GM18508 (cell line): ENCODE measurements around the gene LGI4.

Experiments
- ATAC-seq: cut with Tn5 transposase; IDR thresholded peaks from one replicate; pipeline ENCODE4 v1.9.1; 2021; ENCODE audit warnings: moderate number of reproducible peaks; ENCODE audit not compliant: insufficient read depth, unreplicated experiment

LGI4 gene

DNA sequence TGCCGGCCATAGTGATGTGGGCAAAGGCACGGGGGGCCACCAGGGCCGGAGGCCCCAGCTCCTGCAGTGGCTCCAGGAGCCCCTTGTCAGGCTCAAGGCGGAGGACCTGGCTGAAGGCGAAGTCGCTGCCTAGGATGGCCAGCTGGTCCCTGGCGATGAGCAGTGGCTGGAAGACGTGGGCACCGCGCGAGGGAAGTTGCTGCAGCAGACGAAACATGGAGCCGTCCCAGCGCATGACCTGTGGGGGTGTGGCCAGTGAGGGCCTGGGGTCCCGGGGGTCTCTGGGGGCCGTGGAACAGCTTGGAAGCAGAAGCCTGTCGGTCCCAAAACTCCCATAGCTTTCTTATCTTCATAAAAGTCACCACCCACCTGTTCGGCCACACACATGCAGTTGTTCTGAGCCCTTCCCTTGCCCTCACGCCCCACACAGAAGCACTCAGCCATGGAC lies 9.6 kb downstream of the LGI4 start:
- ATAC-seq: no peak

DNA sequence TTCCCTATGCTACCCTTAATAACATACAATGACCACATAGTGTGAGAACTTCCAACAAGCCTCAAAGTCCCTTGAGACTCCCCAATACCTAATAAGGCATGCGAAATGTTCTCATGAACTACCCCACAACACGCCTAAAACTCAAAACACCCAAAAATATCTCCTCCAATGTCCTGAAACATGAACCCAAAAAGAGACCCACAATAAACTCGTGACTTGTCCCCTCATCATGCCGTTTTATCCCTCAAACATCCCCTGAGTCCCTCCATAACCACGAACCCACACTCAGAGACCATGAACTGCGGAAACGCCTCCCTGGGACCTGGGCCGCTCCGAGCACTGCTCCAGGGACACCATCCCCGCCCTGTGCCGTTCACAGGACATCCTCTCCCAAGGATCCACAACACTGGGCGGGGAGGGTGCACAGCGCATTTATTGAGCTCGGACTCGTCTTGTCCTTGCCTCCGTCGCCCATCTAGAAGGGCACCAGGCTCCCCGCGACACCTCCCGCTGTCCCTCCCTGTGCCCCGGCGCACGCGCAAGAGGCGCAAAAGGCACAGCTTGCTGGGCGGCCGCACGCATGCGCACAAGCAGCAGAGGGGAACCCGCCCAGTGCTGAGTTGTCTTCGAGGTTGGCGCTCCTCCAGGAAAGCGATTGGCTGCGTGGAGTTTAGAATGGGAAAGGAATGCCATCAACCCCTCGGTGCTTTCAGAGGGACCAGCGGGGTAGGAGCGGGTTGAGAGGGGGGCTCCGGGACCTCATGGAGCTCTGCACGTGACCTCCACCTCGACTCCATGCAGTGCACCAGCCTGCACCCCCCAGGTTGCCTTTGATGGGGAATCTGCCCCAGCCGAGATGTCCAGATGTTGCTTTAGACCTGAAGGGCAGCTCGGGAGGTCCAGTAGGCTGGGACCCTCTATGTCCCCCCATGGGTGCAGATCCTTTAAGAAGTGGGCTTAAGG lies 10.5 kb downstream of the LGI4 start:
- ATAC-seq: no peak

DNA sequence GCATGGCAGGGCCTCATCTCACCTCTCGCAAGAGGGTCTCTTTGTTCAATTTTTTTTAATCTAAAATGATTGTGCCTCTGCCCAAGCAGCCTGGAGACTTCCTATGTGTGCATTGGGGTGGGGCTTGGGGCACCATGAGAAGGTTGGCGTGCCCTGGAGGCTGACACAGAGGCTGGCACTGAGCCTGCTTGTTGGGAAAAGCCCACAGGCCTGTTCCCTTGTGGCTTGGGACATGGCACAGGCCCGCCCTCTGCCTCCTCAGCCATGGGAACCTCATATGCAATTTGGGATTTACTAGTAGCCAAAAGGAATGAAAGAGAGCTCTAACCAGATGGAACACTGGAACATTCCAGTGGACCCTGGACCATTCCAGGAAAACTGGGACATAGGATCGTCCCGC lies 11.3 kb downstream of the LGI4 start:
- ATAC-seq: no peak

DNA sequence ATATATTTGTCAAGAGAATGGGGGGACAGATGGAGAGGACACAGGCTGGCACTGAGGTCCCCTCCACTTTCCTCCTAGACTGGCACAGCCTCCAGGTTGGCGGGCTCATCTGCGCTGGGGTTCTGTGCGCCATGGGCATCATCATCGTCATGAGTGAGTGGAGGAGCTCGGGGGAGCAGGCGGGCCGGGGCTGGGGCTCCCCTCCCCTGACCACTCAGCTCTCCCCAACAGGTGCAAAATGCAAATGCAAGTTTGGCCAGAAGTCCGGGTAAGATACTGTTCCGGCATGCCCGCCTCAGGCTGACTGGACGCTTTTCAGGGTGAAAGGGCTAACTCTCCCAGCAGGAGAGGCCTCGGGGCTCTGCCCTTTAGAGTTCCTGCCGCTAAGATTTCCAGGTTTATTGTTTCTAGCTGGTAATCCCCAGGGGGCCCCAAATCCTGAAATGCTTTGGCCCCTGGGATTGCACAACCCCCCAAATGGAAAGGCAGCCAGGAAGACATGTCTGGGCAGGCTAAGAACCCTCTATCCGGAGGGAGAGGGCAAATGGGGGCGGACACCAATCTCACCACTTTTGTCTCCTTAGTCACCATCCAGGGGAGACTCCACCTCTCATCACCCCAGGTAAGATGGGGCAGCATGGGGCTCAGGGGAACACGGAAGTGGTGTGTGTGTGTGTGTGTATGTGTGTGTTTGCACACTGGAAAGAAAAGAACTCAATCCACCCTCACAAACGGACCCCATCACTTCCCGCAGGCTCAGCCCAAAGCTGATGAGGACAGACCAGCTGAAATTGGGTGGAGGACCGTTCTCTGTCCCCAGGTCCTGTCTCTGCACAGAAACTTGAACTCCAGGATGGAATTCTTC lies 11.9 kb downstream of the LGI4 start:
- ATAC-seq: no peak

DNA sequence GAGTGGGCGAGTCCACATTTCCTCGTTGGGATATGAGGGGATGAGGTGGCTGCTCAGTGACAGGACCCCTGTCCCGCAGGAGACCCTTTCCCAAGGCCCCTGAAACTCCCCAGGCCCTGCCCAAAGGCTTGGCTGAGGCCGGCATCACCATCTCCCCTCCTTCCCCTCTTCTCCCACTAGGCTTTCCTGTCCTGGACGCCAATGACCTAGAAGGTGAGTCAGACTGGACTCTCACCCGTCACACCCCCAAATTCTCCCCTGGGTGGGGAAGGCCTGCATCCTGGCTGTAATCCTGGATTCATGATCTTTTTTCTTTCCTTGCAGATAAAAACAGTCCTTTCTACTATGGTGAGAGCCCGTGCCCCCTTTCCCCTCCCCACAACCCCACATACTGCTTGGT lies 14.0 kb downstream of the LGI4 start:
- ATAC-seq: no peak

DNA sequence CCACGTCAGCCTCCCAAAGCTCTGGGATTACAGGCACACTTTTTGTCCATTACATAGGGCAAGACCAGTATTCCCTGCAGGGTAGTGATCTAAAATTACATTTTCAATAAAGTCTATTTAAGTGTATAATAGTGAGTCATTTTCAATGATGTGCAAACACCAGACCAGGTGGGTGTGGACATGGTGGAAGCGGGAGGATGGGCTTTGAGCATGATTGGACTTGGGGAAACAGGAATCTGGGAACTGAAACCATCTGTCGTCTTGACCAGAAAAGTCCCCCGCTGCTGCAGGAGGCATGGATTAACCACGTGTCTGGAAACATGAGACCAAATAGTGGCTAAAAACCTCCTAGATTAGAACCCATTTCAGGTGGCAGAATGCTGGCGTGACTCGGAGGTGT lies 14.4 kb downstream of the LGI4 start:
- ATAC-seq: no peak

DNA sequence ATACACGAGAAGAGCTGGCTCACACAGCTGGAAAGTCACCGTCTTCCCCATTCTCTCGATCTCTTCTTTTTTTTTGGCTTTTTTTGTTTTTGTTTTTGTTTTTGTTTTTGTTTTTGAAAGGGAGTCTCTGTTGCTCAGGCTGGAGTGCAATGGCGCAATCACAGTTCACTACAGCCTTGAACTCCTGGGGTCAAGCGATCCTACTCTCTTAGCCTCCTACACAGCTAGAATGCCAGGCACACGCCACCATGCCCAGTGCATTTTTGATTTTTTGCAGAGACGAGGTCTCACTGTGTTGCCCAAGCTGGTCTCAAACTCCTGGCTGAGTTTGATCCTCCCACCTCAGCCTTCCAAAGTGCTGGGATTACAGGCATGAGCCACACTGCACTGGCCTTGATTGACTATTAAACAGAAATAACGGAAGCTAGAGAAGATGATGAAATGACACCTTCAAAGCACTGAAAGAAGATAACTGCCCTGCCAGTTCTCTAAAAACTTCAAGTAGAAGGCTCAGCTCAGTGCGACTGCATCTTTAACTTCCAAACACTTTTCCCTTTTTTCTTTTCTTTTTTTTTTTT lies 15.2 kb downstream of the LGI4 start:
- ATAC-seq: no peak

DNA sequence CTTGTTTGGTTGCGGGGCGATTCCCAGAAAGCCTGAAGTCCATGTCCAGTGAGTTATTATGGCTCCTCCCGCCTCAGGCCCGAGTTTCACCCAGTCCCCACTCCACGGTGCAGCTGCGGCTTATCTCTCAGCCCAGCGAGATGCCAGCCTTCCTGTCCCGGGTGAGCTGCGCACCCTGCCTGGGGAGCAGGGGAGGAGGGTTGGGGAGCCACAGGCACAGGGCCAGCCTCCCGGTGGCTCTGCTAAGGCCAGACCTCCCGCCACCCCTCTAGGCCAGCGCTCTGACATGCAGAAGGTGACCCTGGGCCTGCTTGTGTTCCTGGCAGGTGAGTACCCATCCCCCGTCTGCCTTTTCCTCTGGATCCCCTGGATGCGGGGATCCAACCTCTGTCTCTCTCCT lies 15.8 kb downstream of the LGI4 start:
- ATAC-seq: no peak

DNA sequence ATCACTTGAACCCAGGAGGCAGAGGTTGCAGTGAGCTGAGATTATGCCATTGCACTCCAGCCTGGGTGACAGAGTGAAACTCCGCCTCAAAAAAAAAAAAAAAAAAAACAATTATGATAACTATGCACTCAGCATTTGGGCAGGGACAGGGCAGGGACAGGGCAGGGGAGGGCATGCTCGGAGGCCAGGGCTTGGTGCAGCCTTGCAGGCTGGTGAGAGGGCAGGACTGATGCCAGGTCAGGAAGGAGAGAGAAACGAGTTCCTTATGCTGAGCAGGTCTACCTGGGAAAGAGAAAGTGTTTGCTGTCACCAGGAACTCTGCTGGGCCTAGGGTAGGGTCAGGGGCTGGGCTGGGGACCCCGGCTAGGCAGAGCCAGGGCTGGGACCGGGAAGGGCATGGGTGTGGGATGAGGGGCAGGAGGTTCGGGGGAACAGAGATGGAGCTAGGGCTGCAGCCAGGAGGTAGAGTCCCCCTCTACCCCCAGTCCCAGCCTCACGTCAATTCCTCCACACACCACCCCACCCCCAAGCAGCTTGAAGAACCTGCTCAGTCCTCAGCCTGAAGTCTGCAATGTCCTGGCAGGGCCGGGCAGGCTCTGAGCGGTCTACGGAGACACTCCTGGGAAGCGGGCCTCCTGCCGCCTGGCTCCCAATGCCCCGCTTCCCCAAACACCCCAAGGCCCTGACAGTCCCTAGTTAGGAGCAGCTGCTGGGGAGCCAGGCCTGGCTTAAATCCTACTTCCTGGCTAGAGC lies 16.4 kb downstream of the LGI4 start:
- no peak for ATAC-seq

DNA sequence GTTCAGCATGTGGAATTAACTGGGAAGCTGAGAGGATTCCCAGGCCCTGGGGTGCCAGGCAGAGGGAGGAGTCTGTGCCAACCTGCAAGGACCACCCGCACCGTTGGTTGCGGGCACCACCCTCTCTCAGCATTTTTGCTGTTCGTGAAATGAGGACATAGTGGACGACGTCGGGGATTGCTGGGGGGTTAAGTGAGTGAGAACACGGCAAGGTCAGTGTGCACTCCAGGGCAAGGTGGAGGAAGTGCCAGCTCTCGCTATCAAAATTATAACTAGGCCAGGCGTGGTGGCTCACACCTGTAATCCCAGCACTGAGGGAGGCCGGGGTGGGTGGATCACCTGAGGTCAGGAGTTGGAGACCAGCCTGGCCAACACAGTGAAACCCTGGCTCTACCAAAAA lies 17.1 kb downstream of the LGI4 start:
- ATAC-seq: no peak

DNA sequence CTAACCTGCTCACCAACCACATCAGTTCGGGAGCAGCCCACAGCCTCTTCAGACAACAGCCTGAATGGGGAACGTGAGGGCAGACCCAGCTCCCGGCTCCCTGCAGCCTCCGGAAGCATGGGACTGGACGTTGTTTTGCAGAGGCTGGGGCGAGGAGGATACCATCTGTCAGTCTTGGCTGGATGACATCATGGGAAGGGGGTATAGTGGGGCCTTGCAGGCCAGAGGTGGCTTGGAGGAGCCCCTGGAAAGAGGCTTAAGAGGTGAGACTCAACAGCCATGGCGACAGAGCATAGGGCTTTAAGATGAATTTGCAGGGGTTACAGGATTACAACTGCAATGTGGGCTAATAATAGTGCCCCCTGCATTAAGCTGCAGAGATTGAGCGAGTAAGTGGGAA lies 17.7 kb downstream of the LGI4 start:
- no peak for ATAC-seq

DNA sequence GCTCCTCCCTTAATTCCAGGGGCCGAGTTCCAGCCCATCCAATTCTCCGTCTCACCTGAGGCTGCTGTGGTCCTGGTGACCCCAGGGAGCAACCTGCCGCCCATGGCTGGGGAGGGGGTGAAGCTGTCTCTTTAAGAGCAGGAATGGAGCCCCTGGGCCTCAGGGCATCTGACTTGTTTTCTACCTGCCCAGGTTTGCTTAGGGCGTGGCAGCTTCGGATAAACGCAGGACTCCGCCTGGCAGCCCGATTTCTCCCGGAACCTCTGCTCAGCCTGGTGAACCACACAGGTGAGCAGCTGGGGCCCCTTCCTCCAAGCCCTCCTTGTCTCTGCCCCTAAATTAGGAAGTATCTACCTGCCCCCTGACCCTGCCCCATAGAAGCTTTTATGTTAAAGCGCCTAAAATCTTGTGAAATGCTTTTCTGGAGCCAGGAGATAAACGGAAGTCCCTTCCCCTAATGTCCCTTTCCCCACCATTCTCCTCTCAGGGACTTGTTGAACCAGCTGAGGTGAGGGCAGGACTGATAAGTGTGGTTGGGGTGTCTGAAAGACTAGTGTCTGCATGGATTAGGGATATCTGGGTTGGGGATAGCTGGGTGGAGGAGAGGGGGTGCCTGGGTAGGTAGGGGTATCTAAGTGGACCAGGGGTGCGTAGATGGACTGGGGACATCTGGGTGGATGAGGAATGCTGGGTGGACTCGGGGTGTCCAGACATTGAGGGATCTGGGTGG lies 18.6 kb downstream of the LGI4 start:
- ATAC-seq: no peak

DNA sequence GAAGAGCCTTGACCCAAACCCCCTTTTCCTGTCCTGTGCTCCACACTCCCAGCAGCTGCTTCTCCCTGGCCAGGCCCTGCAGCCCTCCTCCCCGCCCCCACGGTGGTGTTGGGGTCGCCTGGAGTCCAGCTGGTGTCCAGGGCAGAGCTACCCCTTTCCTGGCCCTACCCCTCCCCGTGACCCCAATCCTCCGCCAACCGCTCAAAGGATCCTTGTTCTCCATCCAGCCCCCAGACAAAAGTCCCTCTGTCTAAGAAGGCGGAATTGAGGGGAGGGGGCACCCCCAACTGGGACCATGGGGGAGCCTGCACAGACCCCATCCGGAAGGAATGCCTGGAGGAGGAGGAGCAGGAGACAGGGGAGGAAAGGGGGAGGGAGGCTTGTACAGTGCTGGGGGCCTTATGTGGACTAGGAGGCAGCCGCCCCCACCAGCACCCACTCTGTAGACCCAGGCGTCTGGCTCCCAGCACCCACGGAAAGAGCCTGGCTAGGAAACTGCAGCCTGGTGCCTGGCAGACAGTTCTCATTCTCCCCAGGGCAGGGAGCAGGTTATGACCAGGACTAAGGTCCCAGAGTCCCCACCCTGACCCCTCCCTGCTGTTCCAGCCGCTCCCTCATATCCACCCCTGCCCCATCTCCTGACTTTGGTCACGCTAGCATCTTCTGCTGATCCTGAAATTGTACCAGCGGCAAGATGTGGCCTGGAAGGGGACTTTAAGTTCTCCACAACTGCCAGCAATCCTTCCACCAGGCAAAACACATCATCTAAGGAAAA lies 19.5 kb downstream of the LGI4 start, which contains the start of gene FXYD3:
TSS of gene FXYD3 (plus strand) at position 647 of the 775 bp plus-strand sequence. CDS start 3,554 bp downstream, outside the sequence.
- ATAC-seq: no peak

DNA sequence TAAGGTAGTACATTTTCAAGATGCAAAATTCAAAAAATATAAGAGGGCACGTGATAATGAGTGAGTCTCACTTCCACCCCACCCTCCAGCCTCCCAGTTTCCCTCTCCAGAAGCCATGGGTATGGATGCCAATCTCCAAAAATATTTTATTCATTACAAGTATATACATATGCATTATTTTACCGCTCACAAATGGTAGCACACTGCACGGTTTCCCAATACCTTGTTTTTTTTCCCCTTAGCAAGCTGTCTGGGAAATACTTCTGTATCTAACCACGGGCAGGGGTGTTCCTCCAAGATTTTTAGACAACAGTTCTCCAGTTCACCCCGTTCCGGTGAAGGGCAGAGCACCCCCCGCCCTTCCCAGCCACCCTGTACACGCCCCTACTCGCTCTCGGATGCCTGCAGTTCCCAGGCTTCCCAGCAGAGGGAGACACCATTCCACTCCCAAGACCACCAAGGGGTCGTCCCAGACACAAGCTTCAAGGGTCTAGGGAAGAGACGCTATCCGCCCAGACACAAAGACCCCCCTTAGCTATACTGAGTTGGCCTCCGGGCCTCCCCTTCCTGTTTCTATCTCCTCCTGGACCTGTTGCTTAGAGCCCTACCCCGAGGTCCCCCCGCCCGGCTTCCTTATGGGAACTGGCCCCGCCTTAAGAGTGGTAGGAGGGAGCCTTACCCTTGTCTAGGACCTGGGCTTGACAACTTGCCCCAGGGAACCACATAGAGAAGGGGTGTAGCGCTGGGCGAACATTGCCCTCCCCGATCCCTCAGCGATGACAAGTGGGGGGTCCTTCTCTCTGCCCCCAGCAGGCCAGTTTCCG lies 20.3 kb downstream of the LGI4 start:
- ATAC-seq: no peak

DNA sequence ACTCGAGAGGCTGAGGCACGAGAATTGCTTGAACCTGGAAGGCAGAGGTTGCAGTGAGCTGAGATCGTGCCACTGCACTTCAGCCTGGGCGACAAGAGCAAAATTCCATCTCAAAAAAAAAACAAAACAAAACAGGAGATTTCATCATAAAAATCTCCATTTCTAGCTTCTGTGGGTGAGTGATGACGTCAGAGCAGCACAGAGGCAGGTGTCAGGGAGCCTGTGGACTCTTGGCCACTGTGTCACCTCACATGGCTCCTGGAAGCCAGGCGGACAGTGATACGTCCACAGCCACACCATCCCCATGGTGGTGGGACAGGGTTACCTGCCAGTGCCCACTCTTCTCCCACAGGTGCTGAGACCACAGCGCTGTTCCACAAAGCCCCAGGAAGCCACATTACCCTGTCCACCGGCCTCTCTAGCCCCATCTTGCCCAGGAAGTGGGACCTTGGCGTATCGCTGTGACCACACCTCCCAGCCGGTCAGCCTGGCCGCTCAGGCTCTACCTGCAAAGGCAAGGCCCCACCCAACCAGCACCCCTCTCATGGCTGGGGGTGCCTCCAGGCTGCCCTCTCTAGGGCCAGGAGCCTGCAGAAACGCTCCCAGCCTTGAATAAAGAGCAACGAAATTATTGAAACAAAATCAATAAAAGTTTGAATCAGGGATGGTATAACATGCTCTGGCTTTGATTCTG lies 21.7 kb downstream of the LGI4 start:
- ATAC-seq: no peak

DNA sequence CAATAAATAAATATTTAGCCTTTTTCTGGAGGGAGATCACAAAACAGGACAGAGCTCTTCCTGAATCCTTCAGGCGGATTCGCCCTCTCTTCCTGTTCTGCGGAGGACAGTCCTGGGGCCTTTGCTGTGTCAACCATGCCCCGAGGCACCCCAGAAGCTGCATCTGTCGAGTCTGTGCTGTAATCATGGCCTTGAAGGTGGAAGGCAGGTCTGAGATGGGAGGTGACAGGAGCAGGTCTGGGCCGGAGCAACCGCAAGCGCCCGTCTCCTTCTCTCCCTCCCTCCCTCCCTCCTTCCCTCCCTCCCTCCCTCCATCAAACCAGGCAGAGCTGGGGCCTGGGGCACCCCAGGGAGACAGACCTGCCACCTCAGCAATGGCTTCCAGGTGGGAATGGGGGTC lies 23.9 kb downstream of the LGI4 start:
- ATAC-seq: no peak

DNA sequence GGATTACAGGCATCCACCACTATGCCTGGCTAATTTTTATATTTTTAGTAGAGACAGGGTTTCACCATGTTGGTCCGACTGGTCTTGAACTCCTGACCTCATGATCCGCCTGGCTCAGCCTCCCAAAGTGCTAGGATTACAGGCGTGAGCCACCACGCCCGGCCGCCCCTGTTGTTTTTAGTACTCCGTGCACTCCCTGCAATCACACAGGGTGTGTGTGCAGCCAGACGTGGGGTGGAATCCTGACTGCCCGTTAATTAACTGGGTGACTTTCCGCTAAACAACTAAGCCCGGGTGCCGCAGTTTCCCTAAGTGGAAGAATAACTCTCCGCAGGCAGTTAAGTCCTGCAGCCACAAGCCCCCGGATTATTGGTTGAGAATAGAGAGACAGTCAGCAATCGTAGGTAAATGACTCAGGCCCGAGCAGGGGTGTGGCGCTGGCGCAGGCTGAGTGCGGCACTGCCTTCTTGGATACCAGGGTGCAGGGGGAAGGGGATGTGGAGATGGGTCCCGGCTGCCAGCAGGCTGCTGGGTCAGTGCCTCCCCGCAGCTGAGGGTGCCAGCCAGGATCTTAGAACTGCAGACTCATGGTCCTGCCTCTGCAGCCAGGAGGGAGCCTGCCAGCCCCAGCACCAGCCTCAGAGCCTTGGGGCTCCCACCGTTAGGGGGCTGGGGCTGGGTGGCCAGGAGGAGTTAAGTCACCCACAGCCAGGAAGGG lies 25.3 kb downstream of the LGI4 start:
- no peak for ATAC-seq
